GM12878 (cell line): ENCODE measurements around the gene IP6K3. TPM values are rescaled to one million over a fixed set of nuclear protein-coding genes. Genes with fewer than 3 reads are reported as not detected.

Experiments
- ATAC-seq: fragments of 200-7000 bp; cut with Tn5 transposase; 3 replicates; pipeline ENCODE4 v1.9.1; 2020; ENCODE audit warnings: mild to moderate bottlenecking, moderate library complexity
- BruUV-seq: library from RNA; stranded (reverse); fragments of 400-500 nt; replicated peaks from 2 replicates; lab custom pipeline; 2021; lab: Mats Ljungman, UMichigan
- CTCF ChIA-PET: fragments of 300-600 bp; sonication (Branson Sonifier 250); formaldehyde crosslinking; extraction: SDS; loops from one replicate; lab custom pipeline; 2021; ENCODE audit warnings: inconsistent platforms; lab: Yijun Ruan, JAX
- POLR2A ChIA-PET: fragments of 350-600 bp; formaldehyde crosslinking; extraction: SDS; loops from one replicate; lab custom pipeline; 2021; ENCODE audit warnings: inconsistent platforms; lab: Charles Lee
- RAD21 ChIA-PET: fragments of 300-600 bp; sonication (Branson Sonifier 250); formaldehyde crosslinking; loops from one replicate; lab custom pipeline; 2023; ENCODE audit warnings: antibody characterized with exemption; ENCODE audit not compliant: unreplicated experiment; lab: Charles Lee
- SMC1A ChIA-PET: fragments of 300-600 bp; sonication (Branson Sonifier 250); formaldehyde crosslinking; loops from one replicate; lab custom pipeline; 2023; ENCODE audit not compliant: unreplicated experiment, uncharacterized antibody; lab: Charles Lee
- DNase-seq: peaks from one replicate; pipeline ENCODE4 v3.0.0-alpha.2; 2011; ENCODE audit warnings: low read depth, low spot score
- FAIRE-seq: peaks from 3 replicates; lab custom pipeline; 2011; peaks lifted over from hg19 to GRCh38; lab: Jason Lieb, UNC
- H2AFZ ChIP-seq: 2 replicates; pipeline ENCODE4 v1.6.0; 2011; ENCODE audit warnings: low read depth, low read length, control low read depth; ENCODE audit not compliant: control insufficient read depth
- H3K27ac ChIP-seq: 2 replicates; pipeline ENCODE4 v1.5.1; 2011; ENCODE audit warnings: control low read depth; ENCODE audit not compliant: control insufficient read depth, insufficient read depth
- H3K27me3 ChIP-seq, 2 experiments: replicated peaks in 1 of 2; 2 replicates each; pipeline versions ENCODE4 v1.6.0 to v1.6.1; 2011; ENCODE audit warnings: low read length in 1 of 2; ENCODE audit not compliant: control insufficient read depth in 2 of 2, insufficient read depth in 2 of 2
- H3K36me3 ChIP-seq, 2 experiments: 2 replicates each; pipeline ENCODE4 v1.5.1; 2011; ENCODE audit warnings: low read length in 1 of 2; ENCODE audit not compliant: control insufficient read depth in 2 of 2, insufficient read depth in 2 of 2
- H3K4me1 ChIP-seq: 2 replicates; pipeline ENCODE4 v1.6.1; 2011; ENCODE audit warnings: mild to moderate bottlenecking, low read length, moderate library complexity, mixed read lengths; ENCODE audit not compliant: control insufficient read depth, insufficient read depth
- H3K4me2 ChIP-seq: 2 replicates; pipeline ENCODE4 v1.6.0; 2011; ENCODE audit warnings: control low read depth; ENCODE audit not compliant: control insufficient read depth, insufficient read depth
- H3K4me3 ChIP-seq: fragments of 200-600 bp; sonication (generic); 2 replicates; pipeline ENCODE4 v1.5.1; 2016
- H3K79me2 ChIP-seq: 2 replicates; pipeline ENCODE4 v1.6.0; 2011; ENCODE audit warnings: low read length; ENCODE audit not compliant: control insufficient read depth, insufficient read depth
- H3K9ac ChIP-seq: 2 replicates; pipeline ENCODE4 v1.8.0; 2011; ENCODE audit warnings: low read length, control low read depth, mixed read lengths; ENCODE audit not compliant: control insufficient read depth, insufficient read depth
- H3K9me3 ChIP-seq: replicated peaks from 3 replicates; pipeline ENCODE4 v1.5.1; 2011; ENCODE audit warnings: mild to moderate bottlenecking, low read length; ENCODE audit not compliant: control insufficient read depth, insufficient read depth
- H4K20me1 ChIP-seq: 2 replicates; pipeline ENCODE4 v1.6.0; 2011; ENCODE audit not compliant: control insufficient read depth, insufficient read depth
- ATF7 ChIP-seq: fragments of 450-650 bp; IDR thresholded peaks from 2 replicates; pipeline ENCODE4 v1.6.1; 2016; ENCODE audit warnings: low read depth, mild to moderate bottlenecking
- GABPA ChIP-seq: IDR thresholded peaks from 2 replicates; pipeline ENCODE4 v1.6.1; 2014; ENCODE audit warnings: antibody characterized with exemption, low read depth, mild to moderate bottlenecking, inconsistent platforms
- IKZF1 ChIP-seq: fragments of 450-650 bp; conservative IDR thresholded peaks from 2 replicates; pipeline ENCODE4 v1.6.1; 2017; ENCODE audit warnings: antibody characterized with exemption, mild to moderate bottlenecking
- IRF4 ChIP-seq: IDR thresholded peaks from 2 replicates; pipeline ENCODE4 v1.6.1; 2011; ENCODE audit warnings: low read depth, low read length
- IRF5 ChIP-seq: fragments of 450-650 bp; IDR thresholded peaks from 2 replicates; pipeline ENCODE4 v1.6.1; 2017; ENCODE audit warnings: borderline replicate concordance
- KDM1A ChIP-seq: fragments of 200-600 bp; sonication (generic); IDR thresholded peaks from 2 replicates; pipeline ENCODE4 v1.6.1; 2016; ENCODE audit warnings: borderline replicate concordance
- MXI1 ChIP-seq: fragments of 150-350 bp; IDR thresholded peaks from 2 replicates; pipeline ENCODE4 v1.6.1; 2011; ENCODE audit warnings: low read depth, mild to moderate bottlenecking, inconsistent platforms, low read length, improper control_type of control experiment
- MYB ChIP-seq: fragments of 150-350 bp; IDR thresholded peaks from 2 replicates; pipeline ENCODE4 v1.6.1; 2014; ENCODE audit warnings: mild to moderate bottlenecking, low read depth, low read length, borderline replicate concordance
- NR2C2 ChIP-seq: IDR thresholded peaks from 2 replicates; pipeline ENCODE4 v1.6.1; 2011; ENCODE audit warnings: borderline replicate concordance, low read depth; ENCODE audit not compliant: control insufficient read depth, insufficient read length
- POU2F2 ChIP-seq: IDR thresholded peaks from 3 replicates; pipeline ENCODE4 v1.6.1; 2011; ENCODE audit warnings: low read depth, mild to moderate bottlenecking, low read length, borderline replicate concordance
- RB1 ChIP-seq: fragments of 450-650 bp; formaldehyde crosslinking; IDR thresholded peaks from 2 replicates; pipeline ENCODE4 v1.6.1; 2017; ENCODE audit warnings: mild to moderate bottlenecking, borderline replicate concordance
- TCF12 ChIP-seq: IDR thresholded peaks from 2 replicates; pipeline ENCODE4 v1.6.1; 2011; ENCODE audit warnings: low read depth, mild to moderate bottlenecking, low read length
- ZBTB33 ChIP-seq: fragments of 450-650 bp; IDR thresholded peaks from 2 replicates; pipeline ENCODE4 v1.6.1; 2017; ENCODE audit warnings: mild to moderate bottlenecking
- ZNF274 ChIP-seq: IDR thresholded peaks from one replicate; pipeline ENCODE4 v1.8.0; 2011; ENCODE audit not compliant: insufficient read length, insufficient read depth
- WGBS: methylation state at CpG from one replicate; pipeline ENCODE4 v1.1.6; 2016; ENCODE audit warnings: low lambda C conversion rate; ENCODE audit not compliant: insufficient replicate concordance, insufficient coverage; ENCODE audit errors: missing lambda C conversion rate; 5-methylcytosine and 5-hydroxymethylcytosine counted together
- in situ Hi-C: fragments of 300-500 bp; cut with MboI; formaldehyde crosslinking; loops from 9 replicates; pipeline ENCODE4 v1.14.3; 2018; ENCODE audit warnings: mixed read lengths
- intact Hi-C: fragments of 100-400 bp; cut with micrococcal nuclease; formaldehyde crosslinking; loops from one replicate; pipeline ENCODE4 v1.14.2; 2022; ENCODE audit not compliant: unreplicated experiment
- polyA plus RNA-seq, 11 experiments: library from polyadenylated mRNA; depleted of rRNA in 4 of 11; unstranded in 6 of 11; stranded (reverse) in 5 of 11; fragments of >200 nt; fragmentation: Nextera tagmentation in 4 of 11; fragmentation: Illumina TruSeq in 1 of 11; extraction: Ambion mirVana in 4 of 11; extraction: Trizol in 1 of 11; gene quantifications; 1 replicate in 1 of 11; 2 replicates in 10 of 11; pipeline versions ENCODE4 v1.2.1 to v1.2.3, GENCODE V29; 2011 to 2016; ENCODE audit warnings: inconsistent platforms in 2 of 11, missing spikeins in 2 of 11, low read depth in 1 of 11
- total RNA-seq, 4 experiments: library from RNA; depleted of rRNA in 3 of 4; stranded (reverse); fragments of >200 nt in 3 of 4; fragmentation: Illumina TruSeq in 1 of 4; extraction: Trizol in 1 of 4; gene quantifications; 2 replicates each; pipeline versions ENCODE4 v1.2.1 to v1.2.3, GENCODE V29; 2013 to 2021
- TF ChIP-seq, protein P1 (sequence below): IDR thresholded peaks from 2 replicates; pipeline ENCODE4 v1.6.1; 2011; ENCODE audit warnings: mild to moderate bottlenecking, low read depth, low read length, moderate library complexity; ENCODE audit not compliant: insufficient replicate concordance
- TF ChIP-seq, protein P2 (sequence below): IDR thresholded peaks from 2 replicates; pipeline ENCODE4 v1.6.1; 2011; ENCODE audit warnings: borderline replicate concordance, low read depth, mild to moderate bottlenecking, moderate library complexity, low read length; ENCODE audit not compliant: insufficient read depth, poor library complexity, severe bottlenecking

The IP6K3 gene
- total and polyA plus RNA-seq, 10 of the 15 experiments (the other 5 are each of a cell fraction or from before 2014, with no cell fraction given), result 0.02 to 0.15 (median 0.09) TPM; not detected in 7

DNA sequence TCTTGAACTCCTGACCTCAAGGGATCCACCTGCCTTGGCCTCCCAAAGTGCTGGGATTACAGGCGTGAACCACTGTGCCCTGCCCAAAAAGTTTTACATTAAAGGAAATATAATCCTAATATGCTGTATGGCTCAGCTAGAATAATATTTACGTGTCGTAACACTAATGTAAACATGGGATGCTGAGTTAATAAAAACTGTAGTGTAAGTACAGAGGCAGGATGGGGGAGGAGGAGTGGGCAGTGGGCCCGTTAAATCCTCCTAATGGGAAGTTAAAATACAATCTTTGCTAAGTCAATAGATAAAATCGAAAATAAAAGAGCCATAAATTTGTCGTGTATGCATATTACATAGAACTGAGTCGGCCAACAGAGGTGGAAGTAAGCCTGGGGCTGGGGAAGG, 12.1 kb upstream of the IP6K3 start:
- no peaks in the 10 kb centered on the region for H3K79me2 ChIP-seq
- intact Hi-C loops, result no loop called here
- RAD21 ChIA-PET, result no interaction called here
- peaks cover 7% of the 10 kb centered on the region for H3K4me1 ChIP-seq
- CTCF ChIA-PET, result interaction anchor here (7.1 kb wide), 1 partner anchor 10 kb away, joined by 40 read pairs; no protein-coding TSS in a partner anchor
- H3K4me3 ChIP-seq, result no peak overlapping the region
- in situ Hi-C loops, result no loop called here
- no peak overlapping the region for H2AFZ ChIP-seq
- no TSS peak for BruUV-seq
- WGBS, result 34% methylated on average over 7 of the region's 7 CpGs
- no peaks in the 10 kb centered on the region for H4K20me1 ChIP-seq
- DNase-seq (no peak), FAIRE-seq (no peak), ATAC-seq (no peak)
- no peak overlapping the region for H3K4me2 ChIP-seq
- no peaks in the 10 kb centered on the region for H3K36me3 ChIP-seq
- POLR2A ChIA-PET, result no interaction called here
- SMC1A ChIA-PET, result no interaction called here
- no peak overlapping the region for H3K9ac ChIP-seq
- TF ChIP-seq, protein P1, sequence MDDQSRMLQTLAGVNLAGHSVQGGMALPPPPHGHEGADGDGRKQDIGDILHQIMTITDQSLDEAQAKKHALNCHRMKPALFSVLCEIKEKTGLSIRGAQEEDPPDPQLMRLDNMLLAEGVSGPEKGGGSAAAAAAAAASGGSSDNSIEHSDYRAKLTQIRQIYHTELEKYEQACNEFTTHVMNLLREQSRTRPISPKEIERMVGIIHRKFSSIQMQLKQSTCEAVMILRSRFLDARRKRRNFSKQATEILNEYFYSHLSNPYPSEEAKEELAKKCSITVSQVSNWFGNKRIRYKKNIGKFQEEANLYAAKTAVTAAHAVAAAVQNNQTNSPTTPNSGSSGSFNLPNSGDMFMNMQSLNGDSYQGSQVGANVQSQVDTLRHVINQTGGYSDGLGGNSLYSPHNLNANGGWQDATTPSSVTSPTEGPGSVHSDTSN, result no peak
- no peak for TF ChIP-seq MYB
- TF ChIP-seq RB1, result no peak
- TF ChIP-seq POU2F2, result no peak
- no peak for TF ChIP-seq IKZF1
- TF ChIP-seq MXI1, result no peak
- no peak for TF ChIP-seq GABPA
- no peak for TF ChIP-seq IRF4
- no peak for TF ChIP-seq IRF5
- TF ChIP-seq, protein P2, sequence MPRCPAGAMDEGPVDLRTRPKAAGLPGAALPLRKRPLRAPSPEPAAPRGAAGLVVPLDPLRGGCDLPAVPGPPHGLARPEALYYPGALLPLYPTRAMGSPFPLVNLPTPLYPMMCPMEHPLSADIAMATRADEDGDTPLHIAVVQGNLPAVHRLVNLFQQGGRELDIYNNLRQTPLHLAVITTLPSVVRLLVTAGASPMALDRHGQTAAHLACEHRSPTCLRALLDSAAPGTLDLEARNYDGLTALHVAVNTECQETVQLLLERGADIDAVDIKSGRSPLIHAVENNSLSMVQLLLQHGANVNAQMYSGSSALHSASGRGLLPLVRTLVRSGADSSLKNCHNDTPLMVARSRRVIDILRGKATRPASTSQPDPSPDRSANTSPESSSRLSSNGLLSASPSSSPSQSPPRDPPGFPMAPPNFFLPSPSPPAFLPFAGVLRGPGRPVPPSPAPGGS, result no peak
- TF ChIP-seq ATF7, result no peak
- no peak for TF ChIP-seq TCF12
- TF ChIP-seq ZNF274, result no peak
- no peak for TF ChIP-seq ZBTB33
- TF ChIP-seq KDM1A, result no peak
- TF ChIP-seq NR2C2, result no peak
- H3K27me3 ChIP-seq, result no peaks in the 10 kb centered on the region; a peak in 1 of 4 replicates
- H3K27ac ChIP-seq, result no peak overlapping the region
- no peaks in the 10 kb centered on the region for H3K9me3 ChIP-seq
